MCF 10A (cell line): ENCODE data around the gene AKR1C1. TPM values are rescaled to one million over a fixed set of nuclear protein-coding genes. Genes with fewer than 3 reads are reported as not detected.
"Not testable (repeated sequence)": the region's sequence is repeated elsewhere in the genome, so short reads cannot be mapped to it uniquely, and the experiment has no call there.

Source experiments
- BruUV-seq: library from RNA; stranded (reverse); fragments of 400-500 nt; replicated peaks from 2 replicates; lab custom pipeline; 2021; lab: Mats Ljungman, UMichigan
- CTCF ChIA-PET: fragments of 300-600 bp; sonication (Branson Sonifier 250); formaldehyde crosslinking; extraction: SDS; loops from one replicate; lab custom pipeline; 2021; ENCODE audit warnings: antibody characterized with exemption, inconsistent platforms; lab: Yijun Ruan, JAX
- POLR2A ChIA-PET: fragments of 300-600, 350-650 bp; sonication (Branson Sonifier 250); formaldehyde crosslinking; extraction: SDS; loops from one replicate; lab custom pipeline; 2020; ENCODE audit warnings: antibody characterized with exemption, inconsistent platforms; lab: Yijun Ruan, JAX
- DNase-seq: peaks from one replicate; pipeline ENCODE4 v3.0.0-alpha.2; 2018; ENCODE audit not compliant: unreplicated experiment
- H3K27ac Mint-ChIP-seq: one replicate; pipeline ENCODE4 v1.8.0; 2022; ENCODE audit warnings: mild to moderate bottlenecking, low read depth, mixed read lengths; ENCODE audit not compliant: unreplicated experiment
- H3K27me3 Mint-ChIP-seq: one replicate; pipeline ENCODE4 v1.8.0; 2022; ENCODE audit warnings: mixed read lengths; ENCODE audit not compliant: insufficient read depth, unreplicated experiment
- H3K36me3 Mint-ChIP-seq: one replicate; pipeline ENCODE4 v1.8.0; 2022; ENCODE audit warnings: mild to moderate bottlenecking, moderate library complexity, mixed read lengths; ENCODE audit not compliant: insufficient read depth, unreplicated experiment
- H3K4me1 Mint-ChIP-seq: one replicate; pipeline ENCODE4 v1.8.0; 2022; ENCODE audit warnings: mixed read lengths; ENCODE audit not compliant: insufficient read depth, unreplicated experiment
- H3K4me3 Mint-ChIP-seq: one replicate; pipeline ENCODE4 v1.8.0; 2022; ENCODE audit warnings: mild to moderate bottlenecking, moderate library complexity, mixed read lengths; ENCODE audit not compliant: unreplicated experiment
- H3K9me3 Mint-ChIP-seq: one replicate; pipeline ENCODE4 v1.8.0; 2022; ENCODE audit warnings: mixed read lengths; ENCODE audit not compliant: unreplicated experiment
- intact Hi-C: fragments of 100-400 bp; cut with micrococcal nuclease; formaldehyde crosslinking; loops from 2 replicates; pipeline ENCODE4 v1.14.1; 2022
- total RNA-seq: library from RNA; stranded (reverse); gene quantifications from 2 replicates; pipeline ENCODE4 v1.2.3, GENCODE V29; 2022
- TF ChIP-seq, protein P1 (sequence below): fragments of 200-600 bp; IDR thresholded peaks from one replicate; pipeline ENCODE4 v1.8.0; 2022; ENCODE audit warnings: antibody characterized with exemption, mild to moderate bottlenecking; ENCODE audit not compliant: unreplicated experiment

The AKR1C1 gene
- total RNA-seq, 1 experiment from 2014 or later, result 4.3 TPM

DNA sequence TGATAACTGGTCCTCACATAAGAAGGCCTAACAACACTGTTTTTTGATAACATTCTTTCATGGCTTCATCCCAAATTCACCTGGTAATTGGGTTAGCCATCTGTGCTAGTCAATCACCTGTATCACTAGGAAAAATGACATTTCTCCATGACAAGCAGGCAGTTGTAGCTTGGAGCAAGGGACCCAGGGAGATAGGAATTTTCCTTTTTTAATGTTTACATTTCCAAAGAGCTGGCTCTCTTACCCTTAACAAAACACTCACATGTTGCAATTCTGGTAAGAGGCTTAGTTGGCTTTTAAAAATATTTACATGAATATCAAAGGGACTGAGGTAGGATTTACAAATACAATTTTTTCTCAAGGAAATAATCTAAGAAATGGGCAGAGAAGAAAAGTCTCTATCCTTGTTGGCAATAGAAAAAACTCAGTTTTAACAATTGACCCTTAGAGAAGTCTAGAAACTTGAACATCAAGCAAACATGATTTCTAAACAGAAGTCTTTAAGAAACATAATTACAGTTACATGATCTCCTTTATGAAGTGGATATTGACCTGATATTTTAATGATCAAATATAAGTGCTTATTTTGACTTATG is 16.1 kb upstream of the AKR1C1 start:
- Mint-ChIP-seq H3K4me3 (no peak overlapping the region), H3K4me1 (peaks cover 50% of the 10 kb centered on the region), H3K27me3 (no peaks in the 10 kb centered on the region), H3K27ac (peak overlapping the region; percentile 72), H3K36me3 (peaks cover 7% of the 10 kb centered on the region), H3K9me3 (no peaks in the 10 kb centered on the region)
- CTCF ChIA-PET, result interaction anchor here (0.7 to 3.6 kb wide), 4 partner anchors 13 to 349 kb away, joined by 3 to 17 read pairs (median 3); no protein-coding TSS in a partner anchor
- TF ChIP-seq, protein P1, sequence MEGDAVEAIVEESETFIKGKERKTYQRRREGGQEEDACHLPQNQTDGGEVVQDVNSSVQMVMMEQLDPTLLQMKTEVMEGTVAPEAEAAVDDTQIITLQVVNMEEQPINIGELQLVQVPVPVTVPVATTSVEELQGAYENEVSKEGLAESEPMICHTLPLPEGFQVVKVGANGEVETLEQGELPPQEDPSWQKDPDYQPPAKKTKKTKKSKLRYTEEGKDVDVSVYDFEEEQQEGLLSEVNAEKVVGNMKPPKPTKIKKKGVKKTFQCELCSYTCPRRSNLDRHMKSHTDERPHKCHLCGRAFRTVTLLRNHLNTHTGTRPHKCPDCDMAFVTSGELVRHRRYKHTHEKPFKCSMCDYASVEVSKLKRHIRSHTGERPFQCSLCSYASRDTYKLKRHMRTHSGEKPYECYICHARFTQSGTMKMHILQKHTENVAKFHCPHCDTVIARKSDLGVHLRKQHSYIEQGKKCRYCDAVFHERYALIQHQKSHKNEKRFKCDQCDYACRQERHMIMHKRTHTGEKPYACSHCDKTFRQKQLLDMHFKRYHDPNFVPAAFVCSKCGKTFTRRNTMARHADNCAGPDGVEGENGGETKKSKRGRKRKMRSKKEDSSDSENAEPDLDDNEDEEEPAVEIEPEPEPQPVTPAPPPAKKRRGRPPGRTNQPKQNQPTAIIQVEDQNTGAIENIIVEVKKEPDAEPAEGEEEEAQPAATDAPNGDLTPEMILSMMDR, result no peak
- no TSS peak for BruUV-seq
- POLR2A ChIA-PET, result interaction anchor here (0.6 to 2.2 kb wide), 11 partner anchors 7 to 212 kb away, joined by 3 to 11 read pairs (median 4); partner anchors contain the start of genes AKR1C1 and AKR1C3
- DNase-seq, result peak; percentile 57
- intact Hi-C loops, result loop anchor here (2.0 kb wide), 1 partner anchor 98 kb away; no protein-coding TSS in a partner anchor

DNA sequence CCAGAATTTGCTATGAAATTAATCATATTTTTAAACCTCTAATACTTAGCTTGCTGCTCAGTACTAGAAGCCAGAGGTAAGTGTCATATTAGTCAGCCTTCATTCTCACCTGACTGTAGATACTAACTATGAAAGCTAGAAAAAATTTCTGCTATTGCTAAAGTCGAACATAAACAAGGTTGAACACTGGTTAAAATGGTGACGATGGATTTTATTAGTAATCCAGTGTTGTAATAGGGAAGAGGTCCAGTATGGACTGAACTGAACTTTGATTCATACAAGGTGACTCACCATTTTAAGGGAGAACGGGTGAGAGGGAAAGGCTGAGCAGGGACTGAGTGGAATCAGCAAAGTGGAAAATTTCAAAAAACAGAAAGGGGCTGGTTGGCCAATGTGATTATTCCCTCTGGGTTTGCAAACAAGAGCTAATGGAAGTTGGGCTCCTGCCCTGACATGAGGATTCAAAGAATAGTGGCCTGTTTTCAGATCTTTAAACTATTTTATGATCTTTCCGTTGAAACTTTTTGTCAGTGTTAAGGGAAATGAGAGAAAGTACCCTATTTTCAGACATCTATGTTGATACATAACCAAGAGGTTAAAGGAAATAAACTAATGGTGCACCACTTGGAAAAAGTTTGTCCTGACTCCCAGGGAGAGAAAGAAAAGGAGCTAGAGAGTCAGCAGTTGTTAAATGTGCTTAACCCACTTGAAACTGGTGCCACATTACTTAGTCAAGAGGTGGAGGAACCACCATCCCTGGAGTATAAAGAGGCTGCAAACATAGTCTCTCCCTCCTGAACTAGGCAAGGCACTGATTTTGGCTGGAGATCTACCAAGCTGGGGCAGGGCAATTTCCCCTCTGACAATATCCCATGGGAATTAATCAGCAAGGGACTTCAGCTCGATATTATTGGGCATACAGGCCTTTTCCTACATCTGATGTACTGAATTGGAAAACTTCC is 15.3 kb upstream of the AKR1C1 start:
- Mint-ChIP-seq H3K9me3 (no peaks in the 10 kb centered on the region), H3K36me3 (peaks cover 11% of the 10 kb centered on the region), H3K27me3 (no peaks in the 10 kb centered on the region), H3K27ac (peak overlapping the region; percentile 72), H3K4me1 (peaks cover 49% of the 10 kb centered on the region), H3K4me3 (no peak overlapping the region)
- POLR2A ChIA-PET, result interaction anchor here (0.6 to 2.2 kb wide), 15 partner anchors 8 to 211 kb away, joined by 3 to 11 read pairs (median 3); partner anchors contain the start of genes AKR1C1 and AKR1C3
- TF ChIP-seq, protein P1, result no peak
- no TSS peak for BruUV-seq
- CTCF ChIA-PET, result interaction anchor here (0.9 to 3.6 kb wide), 6 partner anchors 13 to 486 kb away, joined by 3 to 17 read pairs (median 3); partner anchors contain the start of gene AKR1C3
- DNase-seq, result peak; percentile 96
- intact Hi-C loops, result loop anchor here (2.0 kb wide), 1 partner anchor 99 kb away; no protein-coding TSS in a partner anchor

DNA sequence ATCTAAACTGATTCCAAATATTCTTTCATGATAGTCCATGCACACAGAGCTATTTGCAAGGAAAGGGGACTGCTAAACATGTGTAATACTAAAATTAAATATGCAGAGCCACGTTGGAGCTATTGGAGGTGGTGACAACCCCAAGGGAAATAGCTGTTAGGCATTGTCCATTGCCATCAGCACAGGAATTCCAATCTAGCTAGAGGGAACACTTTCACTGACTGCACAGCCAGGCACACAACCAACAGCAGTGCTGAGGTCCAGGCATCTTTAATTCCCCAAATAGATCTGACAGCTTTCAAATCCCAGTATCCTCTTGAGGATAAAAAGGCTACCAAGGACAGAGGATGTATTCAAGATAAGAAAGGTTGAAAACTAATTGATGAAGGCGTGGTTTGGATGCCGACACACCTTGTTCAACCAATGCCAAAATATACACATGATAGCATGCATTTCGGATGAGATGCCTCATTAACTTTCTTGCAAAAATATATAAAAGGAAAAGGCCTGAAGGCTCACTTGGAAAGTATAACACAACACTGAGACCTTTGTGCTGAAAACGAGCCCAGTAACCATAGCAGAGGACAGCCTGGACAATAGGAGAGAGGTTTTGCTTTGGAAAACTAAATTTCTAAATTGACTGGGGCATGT is 11.6 kb upstream of the AKR1C1 start:
- CTCF ChIA-PET, result interaction anchor here (1.5 kb wide), 1 partner anchor 102 kb away, joined by 3 read pairs; no protein-coding TSS in a partner anchor
- H3K36me3 Mint-ChIP-seq, intact Hi-C loops, H3K27me3 Mint-ChIP-seq, BruUV-seq, H3K9me3 Mint-ChIP-seq, H3K27ac Mint-ChIP-seq, H3K4me3 Mint-ChIP-seq, POLR2A ChIA-PET, DNase-seq: not testable (repeated sequence)
- peaks cover 23% of the 10 kb centered on the region for H3K4me1 Mint-ChIP-seq

DNA sequence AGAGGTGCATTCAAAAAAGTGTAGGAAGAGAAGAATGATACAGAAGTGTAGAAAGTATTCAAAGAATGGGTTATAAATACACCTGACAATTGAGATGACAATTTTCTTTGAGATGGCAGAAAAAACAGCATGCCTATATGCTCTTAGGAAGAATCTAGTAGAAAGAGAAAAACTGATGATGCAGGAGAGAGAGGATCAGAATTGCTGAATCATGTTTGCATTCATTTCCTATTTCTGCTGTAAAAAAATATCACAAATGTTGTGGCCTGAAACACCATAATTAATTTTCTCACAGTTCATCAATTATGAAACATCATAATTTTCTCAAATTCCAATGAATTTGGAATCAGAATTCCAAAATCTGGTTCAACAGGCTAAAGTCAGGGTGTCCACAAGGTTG is 9.8 kb upstream of the AKR1C1 start:
- Mint-ChIP-seq H3K27me3 (no peaks in the 10 kb centered on the region), H3K9me3 (no peaks in the 10 kb centered on the region), H3K27ac (no peak overlapping the region), H3K4me1 (peaks cover 21% of the 10 kb centered on the region), H3K36me3 (peaks cover 5% of the 10 kb centered on the region), H3K4me3 (no peak overlapping the region)
- TF ChIP-seq, protein P1, result no peak
- BruUV-seq, result no TSS peak
- POLR2A ChIA-PET, result interaction anchor here (0.7 kb wide), 1 partner anchor 80 kb away, joined by 3 read pairs; no protein-coding TSS in a partner anchor
- CTCF ChIA-PET, result interaction anchor here (1.5 kb wide), 1 partner anchor 103 kb away, joined by 3 read pairs; no protein-coding TSS in a partner anchor
- no peak for DNase-seq
- intact Hi-C loops, result no loop called here

DNA sequence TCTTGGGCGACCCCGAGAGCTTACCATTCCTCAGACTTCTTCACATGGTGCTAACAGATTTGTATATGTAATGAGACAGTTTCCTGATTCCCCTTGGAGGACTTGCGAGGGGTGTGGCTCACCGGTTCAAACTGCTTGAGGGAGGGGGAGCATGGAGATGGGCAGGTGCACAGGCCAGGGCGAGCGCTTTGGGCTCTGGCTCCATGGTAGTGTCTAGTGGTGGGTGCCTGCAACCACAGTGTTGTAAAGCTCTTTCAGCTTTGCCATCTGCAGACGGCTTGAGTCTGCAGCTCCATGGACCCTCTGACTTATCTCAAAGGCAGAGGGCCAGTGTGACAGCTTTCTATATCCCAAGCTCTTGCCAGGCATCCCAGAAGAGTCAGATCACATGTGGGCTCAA is 7.1 kb upstream of the AKR1C1 start:
- intact Hi-C loops, H3K27ac Mint-ChIP-seq, H3K36me3 Mint-ChIP-seq, H3K27me3 Mint-ChIP-seq, DNase-seq, CTCF ChIA-PET, BruUV-seq, H3K9me3 Mint-ChIP-seq, POLR2A ChIA-PET, H3K4me3 Mint-ChIP-seq: not testable (repeated sequence)
- H3K4me1 Mint-ChIP-seq, result peaks cover 21% of the 10 kb centered on the region
